NCI-H345 (cell line): Measurements from ENCODE around the gene ARG2.

ENCODE experiments used
- DNase-seq: peaks from one replicate; lab custom pipeline; 2025; lab: John Stamatoyannopoulos, UW

ARG2 gene

DNA sequence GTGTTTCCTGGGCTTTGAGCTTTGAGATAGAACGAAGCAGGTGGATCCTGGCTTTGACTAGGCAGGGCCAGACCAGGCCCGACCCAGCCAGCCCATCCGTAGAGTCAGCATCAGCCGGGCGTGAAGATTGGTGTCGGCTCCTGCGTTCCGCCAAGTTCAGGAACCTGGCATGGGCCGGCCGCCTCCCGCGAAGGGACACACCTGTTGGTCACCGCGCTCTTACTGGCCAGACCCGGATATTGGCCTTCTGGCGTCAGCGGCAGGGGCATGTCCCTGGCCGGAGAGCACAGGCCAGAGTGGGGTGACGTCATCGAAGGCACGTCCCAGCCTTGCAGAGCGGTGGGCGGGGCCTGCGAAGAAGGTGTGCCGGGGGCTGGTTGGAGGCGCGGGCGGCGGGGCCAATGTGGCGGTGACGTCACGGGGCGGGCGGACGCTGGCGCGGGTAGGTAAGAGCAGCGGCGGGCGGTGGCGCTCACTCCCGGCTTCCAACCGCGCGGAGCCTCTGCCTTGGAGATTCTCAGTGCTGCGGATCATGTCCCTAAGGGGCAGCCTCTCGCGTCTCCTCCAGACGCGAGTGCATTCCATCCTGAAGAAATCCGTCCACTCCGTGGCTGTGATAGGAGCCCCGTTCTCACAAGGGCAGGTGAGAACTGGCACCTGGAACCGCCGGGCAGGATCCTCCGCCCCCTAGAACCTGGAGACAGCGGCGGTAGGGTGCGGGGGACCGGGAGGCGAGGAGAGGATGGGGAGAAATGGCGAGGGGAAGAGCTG, at the start of gene ARG2:
Gene ARG2 (plus strand): TSS at position 475 of the 771 bp plus-strand sequence. CDS start 58 bp downstream, at position 533.
- peak; percentile 98 for DNase-seq

GRCh38 chr14:67570453-67570852, 49.3 kb upstream of the ARG2 start:
- DNase-seq: no peak

GRCh38 chr14:67571275-67571990, 48.3 kb upstream of the ARG2 start:
- DNase-seq: peak; percentile 52

- DNase-seq: no peak
Observed at GRCh38 chr14:67571991-67572323, 47.8 kb upstream of the ARG2 start.

- no peak for DNase-seq
Observed at GRCh38 chr14:67572608-67573007, 47.1 kb upstream of the ARG2 start.

DNA sequence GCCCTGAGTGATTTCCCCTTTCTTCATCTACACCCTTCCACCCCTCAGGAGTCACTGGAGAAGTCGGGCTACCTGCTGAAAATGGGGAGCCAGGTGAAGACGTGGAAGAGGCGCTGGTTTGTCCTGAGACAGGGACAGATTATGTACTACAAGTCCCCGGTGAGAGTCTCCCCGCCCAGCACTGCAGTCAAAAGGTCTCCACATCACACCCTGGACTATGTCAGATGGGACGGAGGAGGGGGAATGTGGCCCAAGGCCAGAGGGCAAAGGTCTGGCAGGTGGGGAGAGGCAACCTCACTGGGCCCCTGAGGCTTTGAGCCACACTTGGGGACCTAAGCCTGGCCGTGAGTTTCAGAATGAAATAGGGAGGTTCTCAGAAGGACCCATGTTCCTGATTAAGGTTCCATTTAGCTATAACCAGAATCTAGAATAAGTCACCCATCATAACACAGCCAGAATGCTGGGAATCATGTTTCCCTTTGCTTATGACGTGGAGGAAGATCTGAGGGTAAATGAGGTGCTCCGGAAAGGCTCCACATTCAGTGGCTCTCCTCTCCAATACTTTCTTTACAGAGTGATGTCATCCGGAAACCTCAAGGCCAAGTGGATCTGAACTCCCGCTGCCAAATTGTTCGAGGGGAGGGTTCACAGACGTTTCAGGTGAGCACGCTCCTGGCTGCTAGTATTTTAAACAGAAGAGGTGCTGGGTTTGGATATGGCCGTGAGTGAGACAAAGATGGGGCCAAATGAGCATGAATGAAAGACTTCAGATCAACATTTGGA, 46.3 kb upstream of the ARG2 start:
- no peak for DNase-seq

GRCh38 chr14:67574156-67574555, 45.6 kb upstream of the ARG2 start:
- no peak for DNase-seq

- DNase-seq: no peak
Observed at GRCh38 chr14:67574806-67575205, 44.9 kb upstream of the ARG2 start.

DNA sequence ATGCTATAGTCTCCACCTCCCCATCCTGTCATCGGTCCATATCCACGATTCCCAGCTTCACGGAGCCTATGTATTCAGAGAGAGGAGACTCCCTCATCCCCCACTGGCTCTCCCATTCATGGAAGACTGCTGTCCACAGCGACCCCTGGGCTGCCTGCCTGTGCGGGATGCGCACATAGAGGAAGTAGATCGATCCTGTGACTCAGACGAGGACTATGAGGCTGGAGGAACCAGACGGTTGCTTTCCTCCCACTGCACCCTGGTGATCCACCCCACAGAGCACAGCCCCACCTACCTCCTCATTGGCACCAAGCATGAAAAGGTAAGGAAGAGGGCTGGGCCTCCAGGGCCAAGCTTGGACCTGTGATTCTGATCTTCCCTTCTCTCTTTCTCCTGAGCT, 44.0 kb upstream of the ARG2 start:
- DNase-seq: no peak

GRCh38 chr14:67576216-67576955, 43.3 kb upstream of the ARG2 start:
- DNase-seq: no peak

DNA sequence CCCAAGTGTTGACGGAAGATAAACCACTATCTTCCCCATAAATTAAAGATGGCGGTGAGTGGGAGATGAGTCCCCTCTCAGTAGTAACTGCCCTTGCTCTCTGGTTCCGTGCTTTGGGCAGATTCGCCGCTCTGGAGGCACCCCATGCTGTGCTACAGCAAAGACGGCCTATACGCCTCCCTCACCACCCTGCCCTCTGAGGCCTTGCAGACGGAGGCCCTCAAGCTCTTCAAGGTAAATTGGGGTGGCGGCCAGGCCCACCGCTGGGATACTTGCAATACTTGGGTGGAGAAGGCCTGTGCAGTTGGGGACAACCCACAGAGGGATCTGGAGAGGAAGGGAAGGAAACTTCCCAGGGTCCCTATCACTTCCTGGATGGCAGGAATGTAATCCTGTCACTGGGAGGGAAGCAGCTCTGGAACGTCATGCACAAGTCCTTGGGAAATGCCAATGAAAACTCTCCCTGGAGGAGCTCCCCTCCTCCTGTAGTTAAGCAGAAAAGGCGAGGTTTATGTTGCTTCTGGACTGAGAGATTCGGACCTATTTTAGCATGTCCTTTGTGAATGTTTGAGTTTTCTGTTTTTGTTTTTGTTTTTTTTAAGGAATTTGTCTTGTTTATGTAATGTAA, 42.4 kb upstream of the ARG2 start:
- no peak for DNase-seq

DNA sequence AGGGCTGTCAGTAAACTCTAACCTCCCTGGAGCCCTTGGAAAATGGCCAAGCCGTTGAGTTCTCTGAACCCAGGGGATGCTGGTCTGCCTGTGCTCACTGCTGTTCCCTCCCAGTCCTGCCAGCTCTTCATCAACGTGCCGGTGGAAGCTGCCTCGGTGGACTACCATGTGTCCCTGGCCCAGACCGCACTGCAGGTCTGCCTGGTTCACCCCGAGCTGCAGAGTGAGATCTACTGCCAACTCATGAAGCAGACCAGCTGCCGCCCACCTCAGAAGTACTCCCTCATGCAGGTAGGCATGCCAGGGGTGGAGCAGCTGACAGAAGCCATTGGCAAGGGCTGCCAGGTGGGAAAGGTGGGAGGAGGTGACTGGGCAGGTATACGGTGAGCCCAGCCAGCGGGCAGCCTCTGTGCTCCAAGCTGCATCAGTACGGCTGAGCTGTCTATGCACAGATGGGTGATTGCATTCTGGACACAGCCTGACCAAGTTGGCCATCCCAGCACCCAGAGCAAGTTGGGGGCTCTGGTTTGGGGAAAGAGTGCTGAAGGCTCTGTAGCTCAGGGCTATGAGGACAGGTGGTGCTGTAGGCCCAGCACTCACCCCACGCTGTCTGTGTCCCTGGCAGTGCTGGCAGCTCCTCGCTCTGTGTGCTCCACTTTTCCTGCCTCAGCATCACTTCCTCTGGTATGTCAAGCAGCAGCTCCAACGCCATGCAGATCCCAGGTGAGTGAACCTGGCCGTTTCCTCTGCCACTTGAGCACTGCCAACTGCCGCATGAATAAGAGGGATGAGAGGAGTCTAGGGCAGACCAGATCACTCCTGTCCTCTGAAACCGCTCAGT, 41.6 kb upstream of the ARG2 start:
- DNase-seq: no peak

DNA sequence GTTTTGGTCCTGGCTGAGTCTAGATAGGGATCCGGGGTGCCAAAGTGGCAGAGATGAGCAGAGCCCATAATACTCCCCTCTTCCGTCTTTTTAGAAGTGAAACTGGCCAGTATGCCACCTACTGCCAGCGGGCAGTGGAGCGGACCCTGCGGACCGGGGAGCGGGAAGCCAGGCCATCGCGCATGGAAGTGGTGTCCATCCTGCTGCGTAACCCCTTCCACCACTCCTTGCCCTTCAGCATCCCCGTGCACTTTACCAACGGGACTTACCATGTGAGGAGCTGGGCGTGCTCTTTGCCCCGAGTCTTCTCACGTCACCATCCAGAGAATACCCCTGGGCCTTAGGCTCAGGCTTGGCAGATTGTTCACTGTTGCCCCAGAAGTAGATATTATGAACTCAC, 40.7 kb upstream of the ARG2 start:
- no peak for DNase-seq

GRCh38 chr14:67579636-67580035, 40.1 kb upstream of the ARG2 start:
- DNase-seq: no peak

- DNase-seq: no peak
Observed at GRCh38 chr14:67580336-67581171, 39.2 kb upstream of the ARG2 start.

DNA sequence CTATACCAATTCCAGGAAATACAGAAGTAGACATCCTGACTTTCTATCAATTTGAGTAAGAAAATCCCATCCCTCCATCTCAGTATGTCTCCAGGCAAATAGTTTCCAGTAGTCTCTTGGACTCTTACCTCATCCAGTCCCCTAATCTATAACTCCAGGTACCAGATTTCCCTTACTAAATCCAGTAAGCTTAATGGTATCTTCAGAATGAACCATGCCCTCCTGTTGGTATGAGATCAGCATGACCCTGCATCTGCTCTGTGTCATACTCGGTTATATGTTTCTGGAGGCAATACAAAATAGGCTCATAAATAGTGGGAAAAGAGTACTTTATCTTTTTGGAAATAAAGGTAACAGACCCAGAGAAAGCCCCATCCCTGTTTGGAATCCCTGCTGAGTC, 38.1 kb upstream of the ARG2 start:
- no peak for DNase-seq

DNA sequence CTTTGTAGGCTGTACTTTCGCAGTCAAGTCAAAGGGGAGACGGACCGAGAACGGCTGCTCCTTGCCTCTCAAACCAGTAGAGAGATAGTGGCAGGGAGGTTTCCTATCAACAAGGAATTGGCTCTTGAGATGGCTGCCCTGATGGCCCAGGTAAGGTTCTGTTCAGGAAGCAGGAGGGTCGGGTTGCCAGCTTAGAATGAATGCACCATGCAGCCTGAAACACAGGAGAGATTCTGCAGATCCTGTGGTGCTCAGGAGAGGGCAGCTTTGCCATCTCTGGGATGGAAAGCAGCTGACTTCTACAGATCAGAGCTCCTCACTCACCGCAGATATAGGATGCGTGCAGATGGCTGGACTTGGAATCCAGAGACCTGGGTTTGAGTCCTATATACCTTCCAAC, 37.7 kb upstream of the ARG2 start:
- no peak for DNase-seq

DNA sequence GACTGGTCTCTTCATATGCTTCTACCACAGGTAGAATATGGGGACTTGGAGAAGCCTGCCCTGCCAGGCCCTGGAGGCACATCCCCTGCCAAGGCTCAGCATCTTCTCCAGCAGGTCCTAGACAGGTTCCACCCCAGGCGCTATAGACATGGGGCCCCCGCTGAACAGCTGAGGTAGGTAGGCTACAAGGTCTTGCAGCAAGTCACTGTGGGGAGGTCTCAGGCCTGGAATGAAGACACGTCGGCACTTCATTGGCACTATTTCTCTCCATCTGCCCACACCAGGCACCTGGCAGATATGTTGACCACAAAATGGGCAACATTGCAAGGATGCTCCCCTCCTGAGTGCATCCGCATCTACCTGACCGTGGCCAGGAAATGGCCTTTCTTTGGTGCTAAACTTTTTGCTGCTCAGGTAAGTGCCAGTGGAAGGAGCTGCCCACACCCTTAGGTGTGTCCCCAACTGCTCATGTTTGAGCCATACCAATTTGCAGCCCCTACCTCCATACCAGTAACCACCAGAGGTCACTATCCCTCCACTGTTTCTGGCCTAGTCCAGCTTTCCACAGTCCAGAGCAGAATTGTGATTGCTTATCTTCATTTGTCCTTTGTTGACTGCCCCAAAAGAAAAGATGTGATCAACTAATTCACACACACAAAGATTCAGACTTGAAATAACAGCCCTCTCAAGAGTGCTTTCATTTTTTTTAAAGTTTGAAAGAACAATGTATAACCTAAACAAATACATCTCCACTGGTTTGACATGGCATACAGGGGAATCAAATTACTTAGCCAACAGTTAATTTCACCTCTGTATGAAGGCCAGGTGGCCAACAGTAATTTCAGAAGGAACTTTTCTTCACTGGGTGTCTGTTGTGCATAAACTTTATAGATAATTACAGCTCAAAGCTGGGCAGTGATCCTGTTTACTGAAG, 35.7 kb upstream of the ARG2 start:
- DNase-seq: peak; percentile 29

GRCh38 chr14:67584978-67585377, 34.7 kb upstream of the ARG2 start:
- DNase-seq: no peak
